ENCODE results near the gene IL17B.

IL17B gene

GRCh38 chr5:149333711-149334443 lies 45.2 kb downstream of the IL17B start:
- Histone ChIP-seq H3K4me2 (ENCODE audit: low read length, poor library complexity, severe bottlenecking) (no peak overlapping the region), H2BK5ac (ENCODE audit: low read depth, low read length, poor library complexity, severe bottlenecking) (no peak overlapping the region), H2AK5ac (ENCODE audit: low read length, severe bottlenecking) (no peak overlapping the region), H3K9me3 (ENCODE audit: control insufficient read depth, low read length) (no peaks in the 10 kb centered on the region), H3K79me1 (replicated peaks; ENCODE audit: low read length, poor library complexity, severe bottlenecking) (no peaks in the 10 kb centered on the region), H3K18ac (ENCODE audit: low read depth in 1 of 2, low read length in 2 of 2) (no peak overlapping the region), H3K36me3 (ENCODE audit: control insufficient read depth in 1 of 2, insufficient read depth in 2 of 2, low read depth in 1 of 2, low read length in 2 of 2) (peaks cover 4 to 57% of the 10 kb centered on the region in 2 experiments), H2BK120ac (ENCODE audit: low read depth, low read length) (no peak overlapping the region), H2AFZ (ENCODE audit: low read depth, low read length) (no peak overlapping the region), H3K4ac (ENCODE audit: low read depth in 1 of 2, low read length in 2 of 2) (no peak overlapping the region), H3K4me3 (ENCODE audit: insufficient read depth in 1 of 2, low read depth in 1 of 2, low read length in 2 of 2) (no peak overlapping the region), H4K91ac (ENCODE audit: low read length) (no peak overlapping the region), H4K8ac (ENCODE audit: low read length) (no peak overlapping the region), H2BK12ac (ENCODE audit: low read length in 2 of 2) (no peak overlapping the region), H3K14ac (ENCODE audit: low read length in 2 of 2) (no peak overlapping the region), H3K9ac (ENCODE audit: low read length) (no peak overlapping the region), H3K27ac (ENCODE audit: low read length, poor library complexity, severe bottlenecking) (no peak overlapping the region), H3K4me1 (ENCODE audit: control insufficient read depth, insufficient read depth, low read depth, low read length) (peaks cover 3% of the 10 kb centered on the region), H3K23ac (ENCODE audit: low read length in 2 of 2) (no peak overlapping the region), H3K27me3 (ENCODE audit: control insufficient read depth in 1 of 2, insufficient read depth in 1 of 2, low read length in 2 of 2) (no peaks in the 10 kb centered on the region), H2BK15ac (ENCODE audit: low read depth, poor library complexity, severe bottlenecking) (no peak overlapping the region)
- WGBS = 50% methylated on average over 1 of the region's 2 CpGs
- no peak for DNase-seq

GRCh38 chr5:149328177-149328576 lies 50.9 kb downstream of the IL17B start:
- no peak overlapping the region for H3K23ac ChIP-seq (ENCODE audit: low read length in 2 of 2)
- DNase-seq = no peak
- H2AK5ac ChIP-seq (ENCODE audit: low read length, severe bottlenecking) = no peak overlapping the region
- H3K18ac ChIP-seq (ENCODE audit: low read depth in 1 of 2, low read length in 2 of 2) = no peak overlapping the region
- H2AFZ ChIP-seq (ENCODE audit: low read depth, low read length) = no peak overlapping the region
- no peak overlapping the region for H2BK12ac ChIP-seq (ENCODE audit: low read length in 2 of 2)
- H2BK5ac ChIP-seq (ENCODE audit: low read depth, low read length, poor library complexity, severe bottlenecking) = no peak overlapping the region
- H3K14ac ChIP-seq (ENCODE audit: low read length in 2 of 2) = no peak overlapping the region
- H3K4me1 ChIP-seq (ENCODE audit: control insufficient read depth, insufficient read depth, low read depth, low read length) = peaks cover under 1% of the 10 kb centered on the region
- H3K27ac ChIP-seq (ENCODE audit: low read length, poor library complexity, severe bottlenecking) = no peak overlapping the region
- no peak overlapping the region for H4K91ac ChIP-seq (ENCODE audit: low read length)
- no peak overlapping the region for H4K8ac ChIP-seq (ENCODE audit: low read length)
- H3K79me1 ChIP-seq (replicated peaks; ENCODE audit: low read length, poor library complexity, severe bottlenecking) = no peaks in the 10 kb centered on the region
- no peaks in the 10 kb centered on the region for H3K9me3 ChIP-seq (ENCODE audit: control insufficient read depth, low read length)
- H3K4me2 ChIP-seq (ENCODE audit: low read length, poor library complexity, severe bottlenecking) = no peak overlapping the region
- no peaks in the 10 kb centered on the region for H3K27me3 ChIP-seq (ENCODE audit: control insufficient read depth in 1 of 2, insufficient read depth in 1 of 2, low read length in 2 of 2)
- no peak overlapping the region for H3K9ac ChIP-seq (ENCODE audit: low read length)
- peaks cover 4 to 19% of the 10 kb centered on the region in 2 experiments for H3K36me3 ChIP-seq (ENCODE audit: control insufficient read depth in 1 of 2, insufficient read depth in 2 of 2, low read depth in 1 of 2, low read length in 2 of 2)
- no peak overlapping the region for H2BK15ac ChIP-seq (ENCODE audit: low read depth, poor library complexity, severe bottlenecking)
- no peak overlapping the region for H2BK120ac ChIP-seq (ENCODE audit: low read depth, low read length)
- WGBS = 99% methylated on average over 4 of the region's 5 CpGs
- H3K4me3 ChIP-seq (ENCODE audit: insufficient read depth in 1 of 2, low read depth in 1 of 2, low read length in 2 of 2) = no peak overlapping the region
- no peak overlapping the region for H3K4ac ChIP-seq (ENCODE audit: low read depth in 1 of 2, low read length in 2 of 2)

- H4K8ac ChIP-seq (ENCODE audit: low read length) = no peak overlapping the region
Measured at GRCh38 chr5:149326611-149327010, 52.5 kb downstream of the IL17B start.

GRCh38 chr5:149325894-149326293 lies 53.2 kb downstream of the IL17B start:
- H3K18ac ChIP-seq (ENCODE audit: low read depth in 1 of 2, low read length in 2 of 2) = peak overlapping the region in 1 of 2 experiments; percentile 42
- no peak overlapping the region for H3K27ac ChIP-seq (ENCODE audit: low read length, poor library complexity, severe bottlenecking)
- no peaks in the 10 kb centered on the region for H3K79me1 ChIP-seq (replicated peaks; ENCODE audit: low read length, poor library complexity, severe bottlenecking)
- no peak overlapping the region for H3K4ac ChIP-seq (ENCODE audit: low read depth in 1 of 2, low read length in 2 of 2)
- H3K9ac ChIP-seq (ENCODE audit: low read length) = no peak overlapping the region
- H4K8ac ChIP-seq (ENCODE audit: low read length) = no peak overlapping the region
- no peaks in the 10 kb centered on the region for H3K27me3 ChIP-seq (ENCODE audit: control insufficient read depth in 1 of 2, insufficient read depth in 1 of 2, low read length in 2 of 2)
- H2BK12ac ChIP-seq (ENCODE audit: low read length in 2 of 2) = peak overlapping the region in 1 of 2 experiments; percentile 42
- no peak overlapping the region for H4K91ac ChIP-seq (ENCODE audit: low read length)
- H2BK120ac ChIP-seq (ENCODE audit: low read depth, low read length) = no peak overlapping the region
- no peak overlapping the region for H3K4me2 ChIP-seq (ENCODE audit: low read length, poor library complexity, severe bottlenecking)
- no peak overlapping the region for H3K23ac ChIP-seq (ENCODE audit: low read length in 2 of 2)
- H2AK5ac ChIP-seq (ENCODE audit: low read length, severe bottlenecking) = no peak overlapping the region
- no peak overlapping the region for H2BK15ac ChIP-seq (ENCODE audit: low read depth, poor library complexity, severe bottlenecking)
- WGBS = 96% methylated on average over 5 of the region's 5 CpGs
- H3K36me3 ChIP-seq (ENCODE audit: control insufficient read depth in 1 of 2, insufficient read depth in 2 of 2, low read depth in 1 of 2, low read length in 2 of 2) = peaks cover 0 to 15% of the 10 kb centered on the region in 2 experiments
- peaks cover 4% of the 10 kb centered on the region for H3K4me1 ChIP-seq (ENCODE audit: control insufficient read depth, insufficient read depth, low read depth, low read length)
- no peak for DNase-seq
- H3K9me3 ChIP-seq (ENCODE audit: control insufficient read depth, low read length) = no peaks in the 10 kb centered on the region
- H3K4me3 ChIP-seq (ENCODE audit: insufficient read depth in 1 of 2, low read depth in 1 of 2, low read length in 2 of 2) = no peak overlapping the region
- H2AFZ ChIP-seq (ENCODE audit: low read depth, low read length) = no peak overlapping the region
- H2BK5ac ChIP-seq (ENCODE audit: low read depth, low read length, poor library complexity, severe bottlenecking) = no peak overlapping the region
- no peak overlapping the region for H3K14ac ChIP-seq (ENCODE audit: low read length in 2 of 2)

More at GRCh38 chr5:149326611-149327010, 52.5 kb downstream of the IL17B start:
- Histone ChIP-seq H3K27ac (ENCODE audit: low read length, poor library complexity, severe bottlenecking) (no peak overlapping the region), H2BK12ac (ENCODE audit: low read length in 2 of 2) (no peak overlapping the region), H2AK5ac (ENCODE audit: low read length, severe bottlenecking) (no peak overlapping the region), H2AFZ (ENCODE audit: low read depth, low read length) (no peak overlapping the region), H2BK5ac (ENCODE audit: low read depth, low read length, poor library complexity, severe bottlenecking) (no peak overlapping the region), H3K36me3 (ENCODE audit: control insufficient read depth in 1 of 2, insufficient read depth in 2 of 2, low read depth in 1 of 2, low read length in 2 of 2) (peaks cover 0 to 15% of the 10 kb centered on the region in 2 experiments), H3K4me1 (ENCODE audit: control insufficient read depth, insufficient read depth, low read depth, low read length) (peaks cover 4% of the 10 kb centered on the region), H4K91ac (ENCODE audit: low read length) (no peak overlapping the region), H2BK15ac (ENCODE audit: low read depth, poor library complexity, severe bottlenecking) (no peak overlapping the region), H2BK120ac (ENCODE audit: low read depth, low read length) (no peak overlapping the region), H3K18ac (ENCODE audit: low read depth in 1 of 2, low read length in 2 of 2) (no peak overlapping the region), H3K9ac (ENCODE audit: low read length) (no peak overlapping the region), H3K14ac (ENCODE audit: low read length in 2 of 2) (no peak overlapping the region), H3K4ac (ENCODE audit: low read depth in 1 of 2, low read length in 2 of 2) (no peak overlapping the region), H3K4me3 (ENCODE audit: insufficient read depth in 1 of 2, low read depth in 1 of 2, low read length in 2 of 2) (no peak overlapping the region), H3K4me2 (ENCODE audit: low read length, poor library complexity, severe bottlenecking) (no peak overlapping the region), H3K23ac (ENCODE audit: low read length in 2 of 2) (no peak overlapping the region), H3K79me1 (replicated peaks; ENCODE audit: low read length, poor library complexity, severe bottlenecking) (no peaks in the 10 kb centered on the region), H3K9me3 (ENCODE audit: control insufficient read depth, low read length) (no peaks in the 10 kb centered on the region), H3K27me3 (ENCODE audit: control insufficient read depth in 1 of 2, insufficient read depth in 1 of 2, low read length in 2 of 2) (no peaks in the 10 kb centered on the region)
- no peak for DNase-seq
- 92% methylated on average over 3 of the region's 3 CpGs for WGBS
